ENCODE data around the gene GOLGA7B. TPM values are rescaled to one million over a fixed set of nuclear protein-coding genes. Genes with fewer than 3 reads are reported as not detected.

Gene GOLGA7B
- total RNA-seq, result 1 to 10 TPM in 1 of 4 donors, under 1 TPM in 3; 0.29 to 2.3 (median 0.63) TPM

GRCh38 chr10:97849687-97850402 is at the start of gene GOLGA7B:
GOLGA7B (plus strand) TSS chr10:97849843; CDS start chr10:97850304, 461 bp downstream.
- DNase-seq (no peak), ATAC-seq (peak; percentile 65 to 72)
- peaks cover 0 to 15% (median 2%) of the 10 kb centered on the region in 3 donors for H3K27me3 ChIP-seq
- H3K4me1 ChIP-seq, result peaks cover 14 to 18% of the 10 kb centered on the region in 2 donors
- H3K36me3 ChIP-seq, result no peaks in the 10 kb centered on the region
- in situ Hi-C loops (cut with MboI; ENCODE audit: low sequenced_read_pairs in 4 of 4), result no loop called here
- H3K27ac ChIP-seq, result no peak within 1 kb of the TSS
- intact Hi-C loops (cut with DNase I; ENCODE audit: low total_unique reads), result no loop called here
- H3K4me3 ChIP-seq, result peak within 1 kb of the TSS; percentile 50 to 65 (median 56)
- TF ChIP-seq, protein P1, sequence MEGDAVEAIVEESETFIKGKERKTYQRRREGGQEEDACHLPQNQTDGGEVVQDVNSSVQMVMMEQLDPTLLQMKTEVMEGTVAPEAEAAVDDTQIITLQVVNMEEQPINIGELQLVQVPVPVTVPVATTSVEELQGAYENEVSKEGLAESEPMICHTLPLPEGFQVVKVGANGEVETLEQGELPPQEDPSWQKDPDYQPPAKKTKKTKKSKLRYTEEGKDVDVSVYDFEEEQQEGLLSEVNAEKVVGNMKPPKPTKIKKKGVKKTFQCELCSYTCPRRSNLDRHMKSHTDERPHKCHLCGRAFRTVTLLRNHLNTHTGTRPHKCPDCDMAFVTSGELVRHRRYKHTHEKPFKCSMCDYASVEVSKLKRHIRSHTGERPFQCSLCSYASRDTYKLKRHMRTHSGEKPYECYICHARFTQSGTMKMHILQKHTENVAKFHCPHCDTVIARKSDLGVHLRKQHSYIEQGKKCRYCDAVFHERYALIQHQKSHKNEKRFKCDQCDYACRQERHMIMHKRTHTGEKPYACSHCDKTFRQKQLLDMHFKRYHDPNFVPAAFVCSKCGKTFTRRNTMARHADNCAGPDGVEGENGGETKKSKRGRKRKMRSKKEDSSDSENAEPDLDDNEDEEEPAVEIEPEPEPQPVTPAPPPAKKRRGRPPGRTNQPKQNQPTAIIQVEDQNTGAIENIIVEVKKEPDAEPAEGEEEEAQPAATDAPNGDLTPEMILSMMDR (IDR thresholded peaks at IDR 0.05 in 4 of 5, conservative IDR thresholded peaks at IDR 0.05 in 1 of 5), result peak in 1 of 5 experiments; percentile 9
- no peak for TF ChIP-seq POLR2A (IDR thresholded peaks at IDR 0.05)
- H3K9me3 ChIP-seq, result no peaks in the 10 kb centered on the region

DNA sequence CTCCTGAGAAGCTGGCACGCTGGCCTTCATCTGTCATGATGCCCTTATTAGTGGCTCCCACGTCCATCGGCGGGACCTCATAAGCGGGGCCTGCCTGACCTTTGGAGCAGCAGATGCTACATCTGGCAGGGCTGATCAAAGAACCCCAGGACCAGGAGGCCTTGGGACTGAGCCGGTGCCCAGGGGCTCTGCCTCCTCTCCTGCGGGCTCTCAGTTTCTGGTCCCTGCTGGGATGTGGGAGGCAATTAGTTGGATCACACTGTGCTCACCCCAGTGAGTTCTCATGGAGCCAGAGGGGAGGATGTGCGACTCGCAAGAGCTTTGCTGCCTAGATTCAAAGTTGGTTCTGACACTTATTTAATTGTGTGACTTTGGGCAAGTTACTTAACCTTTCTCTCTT is 49.2 kb upstream of the GOLGA7B start:
- intact Hi-C loops (cut with DNase I; ENCODE audit: low total_unique reads) (no loop called here), in situ Hi-C loops (cut with MboI; ENCODE audit: low sequenced_read_pairs in 4 of 4) (no loop called here)
- Histone ChIP-seq H3K4me1 (peaks cover 7 to 9% of the 10 kb centered on the region in 2 donors), H3K27ac (no peak overlapping the region), H3K4me3 (no peak overlapping the region), H3K9me3 (no peaks in the 10 kb centered on the region), H3K27me3 (no peaks in the 10 kb centered on the region), H3K36me3 (no peaks in the 10 kb centered on the region)
- no peak for TF ChIP-seq POLR2A (IDR thresholded peaks at IDR 0.05)
- TF ChIP-seq, protein P1 (IDR thresholded peaks at IDR 0.05 in 4 of 5, conservative IDR thresholded peaks at IDR 0.05 in 1 of 5), result no peak
- ATAC-seq, result no peak
- no peak for DNase-seq

- Histone ChIP-seq H3K4me3 (no peak overlapping the region), H3K36me3 (no peaks in the 10 kb centered on the region), H3K4me1 (peaks cover 14 to 15% of the 10 kb centered on the region in 2 donors), H3K27me3 (no peaks in the 10 kb centered on the region), H3K27ac (no peak overlapping the region), H3K9me3 (no peaks in the 10 kb centered on the region)
- DNase-seq (no peak), ATAC-seq (no peak)
- TF ChIP-seq, protein P1 (IDR thresholded peaks at IDR 0.05 in 4 of 5, conservative IDR thresholded peaks at IDR 0.05 in 1 of 5), result no peak
- TF ChIP-seq POLR2A (IDR thresholded peaks at IDR 0.05), result no peak
- intact Hi-C loops (cut with DNase I; ENCODE audit: low total_unique reads) (no loop called here), in situ Hi-C loops (cut with MboI; ENCODE audit: low sequenced_read_pairs in 4 of 4) (no loop called here)
Measured at GRCh38 chr10:97801422-97801821, 48.2 kb upstream of the GOLGA7B start.

DNA sequence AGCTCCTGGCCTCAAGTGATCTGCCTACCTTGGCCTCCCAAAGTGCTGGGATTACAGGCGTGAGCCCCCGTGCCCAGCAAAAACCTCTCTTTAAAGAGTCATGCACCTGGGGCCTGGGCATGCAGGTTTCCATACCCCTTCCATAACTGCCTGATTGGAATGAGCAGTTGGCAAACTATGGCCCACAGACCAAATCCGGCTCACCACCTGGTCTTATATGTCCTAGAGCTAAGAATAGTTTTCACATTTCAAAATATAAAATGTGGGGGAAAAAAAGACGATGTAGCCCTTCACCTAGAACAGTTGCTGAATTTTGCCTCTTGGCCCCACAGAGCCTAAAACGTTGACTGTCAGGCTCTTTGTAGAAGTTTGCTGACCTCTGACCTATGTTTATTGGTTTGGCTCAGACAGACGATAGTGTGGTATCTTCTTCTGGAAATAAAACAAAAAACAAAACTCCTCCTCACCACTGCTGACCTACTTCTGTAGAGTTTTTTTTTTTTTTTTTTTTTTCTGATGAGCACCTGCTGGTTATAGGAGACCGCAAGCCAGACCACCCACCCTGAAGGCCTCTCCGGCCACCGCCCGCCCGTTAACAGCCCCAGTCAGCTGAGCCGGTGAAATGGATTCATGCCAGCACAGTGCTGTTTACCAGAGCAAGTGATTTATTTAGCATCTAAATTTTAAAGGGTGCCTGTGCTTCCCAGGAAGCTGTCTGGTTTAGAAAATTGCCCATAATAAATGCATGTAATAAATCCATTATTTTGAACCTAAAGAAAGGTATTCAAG is 44.4 kb upstream of the GOLGA7B start:
- peaks cover 14 to 15% of the 10 kb centered on the region in 2 donors for H3K4me1 ChIP-seq
- H3K36me3 ChIP-seq, result no peaks in the 10 kb centered on the region
- ATAC-seq (peak; percentile 63 to 65), DNase-seq (peak; percentile 37 to 41)
- TF ChIP-seq POLR2A (IDR thresholded peaks at IDR 0.05), result no peak
- TF ChIP-seq, protein P1 (IDR thresholded peaks at IDR 0.05 in 4 of 5, conservative IDR thresholded peaks at IDR 0.05 in 1 of 5), result no peak
- peak overlapping the region; percentile 41 to 74 (median 70) for H3K27ac ChIP-seq
- in situ Hi-C loops (cut with MboI; ENCODE audit: low sequenced_read_pairs in 4 of 4), result no loop called here
- H3K9me3 ChIP-seq, result no peaks in the 10 kb centered on the region
- peak overlapping the region in 1 of 4 donors; percentile 11 for H3K4me3 ChIP-seq
- intact Hi-C loops (cut with DNase I; ENCODE audit: low total_unique reads), result no loop called here
- no peaks in the 10 kb centered on the region for H3K27me3 ChIP-seq
